ENCODE data around the gene CTSH.
"Not testable (repeated sequence)": the region's sequence is repeated elsewhere in the genome, so short reads cannot be mapped to it uniquely, and the experiment has no call there.

CTSH gene

DNA sequence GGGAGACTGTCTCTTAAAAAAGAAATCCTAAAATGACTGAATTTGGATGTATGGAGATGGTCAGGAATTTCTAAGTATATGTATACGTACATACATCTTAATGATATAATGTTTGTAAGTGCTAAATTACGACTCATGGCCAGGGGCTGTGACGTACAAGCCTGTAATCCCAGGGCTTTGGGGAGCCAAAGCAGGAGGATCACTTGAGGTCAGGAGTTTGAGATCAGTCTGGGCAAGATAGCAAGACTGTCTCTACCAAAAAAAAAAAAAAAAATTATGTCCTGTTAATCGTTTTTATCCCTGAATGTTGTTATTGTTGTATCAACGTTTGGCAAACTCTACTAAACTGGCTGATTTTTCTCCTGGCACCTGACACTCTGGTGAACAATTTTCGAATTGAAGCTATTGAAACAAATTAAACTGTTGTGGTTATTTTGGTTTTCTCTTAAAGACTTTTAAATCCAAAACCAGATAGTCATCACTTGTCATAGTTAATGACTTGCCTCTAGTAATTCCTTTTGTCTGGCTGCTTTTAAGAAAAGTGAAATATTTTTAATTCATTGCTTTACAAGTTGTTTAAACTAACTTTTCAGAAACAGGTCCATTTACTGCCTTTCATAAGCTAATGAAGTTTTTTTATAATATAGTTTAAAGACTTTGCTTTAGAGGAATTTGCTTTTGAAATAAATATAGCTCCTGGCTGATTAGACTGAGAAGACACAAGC is 65.2 kb downstream of the CTSH start:
- DNase-seq = no peak

DNA sequence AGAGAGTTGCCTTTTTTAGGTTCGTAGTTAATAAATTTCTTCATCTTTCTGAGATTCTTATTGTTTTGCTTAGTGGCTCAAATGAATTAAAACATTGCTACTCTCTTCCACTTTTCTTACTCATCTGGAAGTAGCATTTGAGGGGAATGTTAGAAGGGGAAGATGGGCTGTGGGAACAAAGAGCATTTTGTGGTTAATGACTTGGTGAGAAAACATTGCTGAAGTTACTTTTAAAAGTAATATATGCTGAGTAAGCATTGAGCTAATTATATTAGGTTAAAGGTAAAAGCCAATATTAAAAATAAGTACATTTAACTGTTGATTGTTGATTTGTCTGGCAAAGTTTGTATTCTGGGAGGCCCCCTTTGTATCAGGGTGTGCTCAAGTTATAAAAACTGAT is 66.5 kb downstream of the CTSH start:
- peak; percentile 12 to 27 for DNase-seq

DNA sequence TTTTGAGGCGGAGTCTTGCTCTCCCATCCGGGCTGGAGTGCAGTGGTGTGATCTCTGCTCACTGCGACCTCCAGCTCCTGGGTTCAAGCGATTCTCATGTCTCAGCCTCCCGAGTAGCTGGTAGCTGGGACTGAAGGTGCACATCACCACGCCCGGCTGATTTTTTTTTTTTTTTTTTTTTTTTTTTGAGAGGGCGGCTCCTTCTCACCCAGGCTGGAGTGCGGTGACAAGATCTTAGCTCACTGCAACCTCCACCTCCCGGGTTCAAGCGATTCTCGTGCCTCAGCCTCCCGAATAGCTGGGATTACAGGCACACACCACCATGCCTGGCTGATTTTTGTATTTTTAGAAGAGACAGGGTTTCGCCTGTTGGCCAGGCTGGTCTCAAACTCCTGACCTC is 67.9 kb downstream of the CTSH start:
- DNase-seq = not testable (repeated sequence)

DNA sequence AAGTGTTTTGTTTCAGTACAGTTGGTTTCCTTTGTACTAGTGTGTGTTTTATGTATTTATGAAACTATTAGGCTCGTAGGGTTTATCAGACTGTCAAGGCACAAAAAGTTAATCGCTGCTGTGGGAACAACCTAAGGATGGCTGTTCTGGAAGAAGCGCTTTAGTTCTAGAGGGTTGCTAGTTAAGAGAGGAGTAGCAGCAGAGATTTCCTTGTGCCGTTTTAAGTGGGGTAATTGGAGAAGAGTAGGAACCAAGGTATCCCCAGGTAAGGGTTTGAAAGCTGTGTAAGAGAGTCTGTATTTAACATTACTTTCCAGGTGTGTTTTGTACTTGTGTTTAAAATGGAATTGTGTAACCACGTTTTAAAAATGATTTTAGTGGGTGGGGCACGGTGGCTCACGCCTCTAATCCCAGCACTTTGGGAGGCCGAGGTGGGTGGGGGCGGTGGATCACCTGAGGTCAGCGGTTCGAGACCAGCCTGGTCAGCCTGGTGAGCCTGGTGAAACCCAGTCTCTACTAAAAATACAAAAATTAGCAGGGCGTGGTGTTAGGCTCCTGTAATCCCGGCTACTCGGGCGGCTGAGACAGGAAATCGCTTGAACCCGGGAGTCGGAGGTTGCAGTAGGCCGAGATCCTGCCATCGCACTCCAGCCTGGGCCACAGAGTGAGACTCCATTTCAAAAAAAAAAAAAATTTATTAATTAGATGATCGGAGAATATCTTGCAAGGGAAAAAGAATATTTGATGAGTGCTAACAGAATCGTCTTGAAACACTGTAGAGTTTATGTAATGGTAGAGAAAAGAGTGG is 69.5 kb downstream of the CTSH start:
- DNase-seq = no peak

DNA sequence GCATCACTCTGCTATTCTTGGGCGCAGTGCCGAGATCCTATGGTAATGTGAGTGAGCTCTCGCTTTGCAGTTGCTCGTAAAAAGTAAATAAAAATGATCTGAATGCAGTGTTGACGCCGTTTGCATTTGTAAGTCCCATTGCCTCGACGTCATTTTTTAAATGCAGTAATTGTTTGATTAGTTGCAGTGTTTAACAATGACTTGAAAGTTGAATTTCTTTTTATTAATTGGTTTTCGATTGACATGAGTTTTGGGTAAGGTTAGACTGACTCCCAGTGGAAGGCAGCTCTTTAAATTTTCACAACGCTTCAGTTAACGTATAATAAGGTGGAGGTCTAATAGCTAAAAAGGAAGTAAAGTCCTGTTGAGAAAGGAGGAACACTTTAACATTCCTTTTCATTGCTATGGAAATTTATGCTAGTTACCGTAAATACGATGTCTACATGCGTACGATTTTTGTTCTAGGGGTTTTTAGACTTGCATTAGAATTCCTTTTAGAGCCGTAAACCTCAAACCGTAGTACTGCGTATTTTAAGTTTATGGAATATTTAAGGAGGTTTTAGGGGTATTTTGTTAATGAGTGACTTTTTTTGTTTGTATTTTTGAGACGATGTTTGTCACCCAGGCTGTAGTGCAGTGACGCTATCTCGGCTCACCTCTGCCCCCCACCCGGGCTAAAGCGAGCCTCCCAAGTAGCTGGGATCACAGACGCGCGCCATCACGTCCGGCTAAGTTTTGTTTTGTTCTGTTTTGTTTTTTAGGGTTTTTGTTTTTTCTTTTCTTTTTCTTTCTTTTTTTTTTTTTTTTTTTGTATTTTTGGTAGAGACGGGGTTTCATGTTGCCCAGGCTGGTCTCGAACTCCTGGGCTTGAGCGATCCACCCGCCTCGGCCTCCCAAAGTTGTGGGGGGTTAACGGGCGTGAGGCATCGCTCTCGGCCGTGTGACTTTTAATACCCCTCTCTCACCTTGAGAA is 70.8 kb downstream of the CTSH start:
- DNase-seq = peak; percentile 40 to 44

DNA sequence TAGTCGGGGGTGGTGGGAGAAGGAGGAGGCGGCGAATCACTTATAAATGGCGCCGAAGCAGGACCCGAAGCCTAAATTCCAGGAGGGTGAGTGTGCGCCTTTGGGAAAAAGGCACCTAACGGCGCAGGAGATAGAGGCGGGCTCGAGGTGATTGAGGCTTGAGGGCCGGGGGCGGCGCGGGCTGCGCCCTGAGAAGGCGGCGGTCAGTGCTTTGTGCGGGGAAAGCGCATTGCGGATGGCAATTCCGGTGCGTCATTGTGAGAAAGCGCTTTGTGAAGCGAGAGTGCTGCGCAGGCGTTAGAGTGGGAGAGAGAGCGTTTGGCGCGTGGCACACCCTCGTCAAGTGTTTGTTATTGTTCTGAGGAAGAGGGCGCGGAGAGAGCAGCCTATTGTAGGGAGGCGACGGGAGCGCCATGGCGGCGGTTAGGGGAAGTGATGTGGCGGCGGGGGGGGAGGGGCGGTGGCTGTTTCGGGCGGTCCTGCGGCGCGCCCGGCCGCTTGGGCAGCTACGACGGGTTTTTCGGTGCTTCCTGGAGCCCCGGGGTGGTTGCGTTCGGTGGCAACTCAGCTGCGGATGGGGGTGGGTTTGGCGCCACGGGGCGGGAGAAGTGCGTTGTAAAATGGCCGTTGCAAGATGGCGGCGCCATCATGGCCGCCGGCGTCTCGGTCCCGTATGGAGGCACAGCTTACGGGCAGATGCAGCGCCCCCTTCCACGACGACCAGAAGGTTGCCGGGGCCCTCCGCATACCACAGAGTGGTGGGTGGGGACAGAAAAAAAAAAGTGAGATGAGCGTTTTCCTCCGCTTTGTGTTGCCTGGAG is 71.7 kb downstream of the CTSH start:
- peak; percentile 86 to 90 for DNase-seq

DNA sequence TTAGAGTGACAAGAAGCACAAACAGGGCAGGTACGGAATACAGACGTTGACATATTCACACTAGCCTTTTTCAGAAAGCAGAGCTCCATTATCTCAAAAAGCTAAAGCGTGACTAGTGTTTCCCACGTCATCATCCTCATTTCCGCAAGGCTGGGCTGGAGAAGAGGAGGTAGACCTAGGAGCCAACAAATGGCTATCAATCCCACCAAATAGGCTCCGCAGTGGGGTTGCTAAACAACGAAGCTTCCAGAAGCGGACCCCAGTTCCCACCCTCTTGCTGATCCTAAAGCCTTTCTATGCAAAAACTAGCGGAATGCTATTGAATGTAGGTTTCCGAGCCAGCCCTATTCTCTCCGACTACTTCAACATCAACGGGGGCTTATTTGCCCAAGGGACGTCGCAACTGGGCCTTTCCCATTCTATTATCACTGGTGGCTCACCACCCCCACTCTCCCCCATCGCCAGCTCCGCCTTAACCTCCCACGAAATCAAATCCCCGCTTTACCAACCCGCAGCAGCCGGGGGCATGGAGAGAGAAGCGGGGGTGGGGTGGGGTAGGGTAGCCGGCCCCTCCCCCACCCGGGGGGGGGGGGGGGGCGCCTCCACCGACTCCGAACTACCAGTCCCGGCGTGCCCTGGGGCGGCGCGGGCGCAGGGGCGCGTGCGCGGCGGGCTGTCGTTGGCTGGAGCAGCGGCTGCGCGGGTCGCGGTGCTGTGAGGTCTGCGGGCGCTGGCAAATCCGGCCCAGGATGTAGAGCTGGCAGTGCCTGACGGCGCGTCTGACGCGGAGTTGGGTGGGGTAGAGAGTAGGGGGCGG is 72.5 kb downstream of the CTSH start, which contains the start of gene MORF4L1:
Gene MORF4L1 (plus strand): TSS at position 736 of the 817 bp plus-strand sequence. CDS start 128 bp downstream, outside the sequence.
- DNase-seq = peak; percentile 93 to 94

DNA sequence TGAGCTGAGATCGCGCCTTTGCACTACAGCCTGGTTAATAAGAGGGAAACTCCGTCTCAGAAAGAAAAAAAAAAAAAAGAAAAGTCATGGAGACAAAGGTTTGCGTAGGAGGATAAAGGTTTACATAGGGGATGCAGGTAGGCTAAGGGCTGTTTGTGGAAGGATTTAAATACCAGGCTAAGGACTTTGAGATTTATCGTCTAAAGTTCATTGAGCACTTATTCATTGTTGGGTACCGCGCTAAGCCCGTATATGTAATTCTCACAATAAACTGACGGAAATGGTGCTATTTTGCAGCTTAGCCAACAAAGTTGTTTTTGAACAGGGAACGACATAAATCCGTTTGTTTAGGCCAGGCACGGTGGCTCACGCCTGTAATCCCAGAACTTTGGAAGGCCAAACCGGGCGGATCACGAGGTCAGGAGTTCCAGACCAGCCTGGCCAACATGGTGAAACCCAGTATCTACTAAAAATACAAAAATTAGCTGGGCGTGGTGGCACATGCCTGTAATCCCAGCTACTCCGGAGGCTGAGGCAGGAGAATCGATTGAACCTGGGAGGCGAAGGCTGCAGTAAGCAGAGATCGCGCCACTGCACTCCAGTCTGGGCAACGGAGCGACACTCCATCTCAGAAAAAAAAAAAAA is 73.2 kb downstream of the CTSH start:
- not testable (repeated sequence) for DNase-seq
